Mesendoderm (in vitro differentiated cells): ENCODE measurements around the gene MCF2L2.

Source experiments
- DNase-seq: peaks from one replicate; pipeline ENCODE4 v3.0.0; 2013
- H2AK5ac ChIP-seq: 2 replicates; pipeline ENCODE4 v1.6.1; 2013; ENCODE audit warnings: low read length, inconsistent platforms
- H2BK120ac ChIP-seq: 2 replicates; pipeline ENCODE4 v1.6.1; 2013; ENCODE audit warnings: low read depth, mild to moderate bottlenecking, low read length, moderate library complexity, mixed read lengths
- H2BK15ac ChIP-seq: replicated peaks from 2 replicates; pipeline ENCODE4 v1.6.1; 2013; ENCODE audit warnings: low read depth, mild to moderate bottlenecking, moderate library complexity
- H2BK5ac ChIP-seq: 2 replicates; pipeline ENCODE4 v1.6.1; 2013; ENCODE audit warnings: low read length, inconsistent platforms
- H3K18ac ChIP-seq: 2 replicates; pipeline ENCODE4 v1.6.1; 2013; ENCODE audit warnings: mild to moderate bottlenecking, low read length, mixed read lengths
- H3K23ac ChIP-seq: one replicate; pipeline ENCODE4 v1.6.1; 2013; ENCODE audit warnings: low read length
- H3K27ac ChIP-seq: 2 replicates; pipeline ENCODE4 v1.5.1; 2013; ENCODE audit warnings: low read depth, mild to moderate bottlenecking, inconsistent platforms, low read length, moderate library complexity
- H3K27me3 ChIP-seq: 2 replicates; pipeline ENCODE4 v1.6.1; 2013; ENCODE audit warnings: low read length, control low read depth, mild to moderate bottlenecking, inconsistent platforms; ENCODE audit not compliant: insufficient read depth, poor library complexity
- H3K36me3 ChIP-seq: 2 replicates; pipeline ENCODE4 v1.6.1; 2013; ENCODE audit warnings: low read length, inconsistent platforms; ENCODE audit not compliant: control insufficient read depth, insufficient read depth
- H3K4ac ChIP-seq: one replicate; pipeline ENCODE4 v1.6.1; 2013; ENCODE audit warnings: low read depth, mild to moderate bottlenecking, low read length, moderate library complexity
- H3K4me1 ChIP-seq: 2 replicates; pipeline ENCODE4 v1.6.1; 2013; ENCODE audit warnings: low read depth, low read length, inconsistent platforms; ENCODE audit not compliant: control insufficient read depth
- H3K4me2 ChIP-seq: 2 replicates; pipeline ENCODE4 v1.6.1; 2013; ENCODE audit warnings: low read length
- H3K4me3 ChIP-seq: 2 replicates; pipeline ENCODE4 v1.5.1; 2013; ENCODE audit warnings: mild to moderate bottlenecking, low read length
- H3K56ac ChIP-seq: one replicate; pipeline ENCODE4 v1.6.1; 2013; ENCODE audit warnings: low read length
- H3K79me1 ChIP-seq: 2 replicates; pipeline ENCODE4 v1.6.1; 2013; ENCODE audit warnings: low read length, inconsistent platforms
- H3K79me2 ChIP-seq: 2 replicates; pipeline ENCODE4 v1.6.1; 2013; ENCODE audit warnings: mild to moderate bottlenecking, low read length; ENCODE audit not compliant: control insufficient read depth, insufficient read depth
- H3K9ac ChIP-seq: 2 replicates; pipeline ENCODE4 v1.6.1; 2013; ENCODE audit warnings: low read length, inconsistent platforms
- H4K5ac ChIP-seq: one replicate; pipeline ENCODE4 v1.6.1; 2013; ENCODE audit warnings: low read length
- H4K8ac ChIP-seq: one replicate; pipeline ENCODE4 v1.6.1; 2013; ENCODE audit warnings: low read depth, mild to moderate bottlenecking, control low read depth, low read length, moderate library complexity
- WGBS: extraction: QIAGEN DNeasy Blood & Tissue Kit; methylation state at CpG from one replicate; pipeline ENCODE4 v1.1.7; 2013; ENCODE audit warnings: low lambda C conversion rate, missing lambda C conversion rate; ENCODE audit not compliant: insufficient coverage; ENCODE audit errors: extremely low coverage; 5-methylcytosine and 5-hydroxymethylcytosine counted together

Gene MCF2L2

GRCh38 chr3:183317886-183318865, 110.2 kb downstream of the MCF2L2 start:
- Histone ChIP-seq H3K79me1 (no peaks in the 10 kb centered on the region), H4K8ac (no peak overlapping the region), H2AK5ac (no peak overlapping the region), H2BK15ac (no peak overlapping the region), H2BK120ac (no peak overlapping the region), H2BK5ac (no peak overlapping the region), H3K36me3 (no peaks in the 10 kb centered on the region), H3K4ac (no peak overlapping the region), H3K4me2 (no peak overlapping the region), H3K4me1 (no peaks in the 10 kb centered on the region), H3K79me2 (no peaks in the 10 kb centered on the region), H3K56ac (no peak overlapping the region), H3K9ac (no peak overlapping the region), H4K5ac (no peak overlapping the region), H3K4me3 (no peak overlapping the region), H3K23ac (no peak overlapping the region), H3K27ac (no peak overlapping the region), H3K27me3 (no peaks in the 10 kb centered on the region), H3K18ac (no peak overlapping the region)
- no peak for DNase-seq
- no CpG with 5 or more reads among the region's 10 CpGs for WGBS

GRCh38 chr3:183317271-183317670, 111.1 kb downstream of the MCF2L2 start:
- Histone ChIP-seq H2BK120ac (no peak overlapping the region), H3K4me3 (no peak overlapping the region), H2BK15ac (no peak overlapping the region), H2AK5ac (no peak overlapping the region), H3K36me3 (no peaks in the 10 kb centered on the region), H3K56ac (no peak overlapping the region), H3K79me2 (no peaks in the 10 kb centered on the region), H3K9ac (no peak overlapping the region), H3K4me1 (no peaks in the 10 kb centered on the region), H4K5ac (no peak overlapping the region), H3K27me3 (no peaks in the 10 kb centered on the region), H4K8ac (no peak overlapping the region), H3K4me2 (no peak overlapping the region), H3K18ac (no peak overlapping the region), H3K27ac (no peak overlapping the region), H3K4ac (no peak overlapping the region), H3K23ac (no peak overlapping the region), H3K79me1 (no peaks in the 10 kb centered on the region), H2BK5ac (no peak overlapping the region)
- no CpG with 5 or more reads among the region's 8 CpGs for WGBS
- DNase-seq = no peak

- no peak overlapping the region for H3K18ac ChIP-seq
- H2BK5ac ChIP-seq = no peak overlapping the region
- no peak overlapping the region for H3K4me3 ChIP-seq
- no peak for DNase-seq
- H3K4ac ChIP-seq = no peak overlapping the region
- H3K79me1 ChIP-seq = no peaks in the 10 kb centered on the region
- H3K79me2 ChIP-seq = no peaks in the 10 kb centered on the region
- H4K8ac ChIP-seq = no peak overlapping the region
- H3K56ac ChIP-seq = no peak overlapping the region
- H2AK5ac ChIP-seq = no peak overlapping the region
- H3K27me3 ChIP-seq = no peaks in the 10 kb centered on the region
- H3K36me3 ChIP-seq = no peaks in the 10 kb centered on the region
- no peak overlapping the region for H2BK120ac ChIP-seq
- no peak overlapping the region for H4K5ac ChIP-seq
- H3K4me2 ChIP-seq = no peak overlapping the region
- H3K23ac ChIP-seq = no peak overlapping the region
- H3K4me1 ChIP-seq = no peaks in the 10 kb centered on the region
- H3K27ac ChIP-seq = no peak overlapping the region
- H3K9ac ChIP-seq = no peak overlapping the region
- WGBS = no CpG with 5 or more reads among the region's 8 CpGs
- H2BK15ac ChIP-seq = no peak overlapping the region
These were observed 112.7 kb downstream of the MCF2L2 start for GRCh38 chr3:183315739-183316138.

GRCh38 chr3:183313764-183314163, 114.7 kb downstream of the MCF2L2 start:
- Histone ChIP-seq H2BK15ac (no peak overlapping the region), H3K79me2 (no peaks in the 10 kb centered on the region), H3K4ac (no peak overlapping the region), H4K8ac (no peak overlapping the region), H3K4me2 (no peak overlapping the region), H2BK5ac (no peak overlapping the region), H3K36me3 (no peaks in the 10 kb centered on the region), H3K4me1 (no peaks in the 10 kb centered on the region), H3K27me3 (no peaks in the 10 kb centered on the region), H3K23ac (no peak overlapping the region), H2BK120ac (no peak overlapping the region), H3K27ac (no peak overlapping the region), H4K5ac (no peak overlapping the region), H2AK5ac (no peak overlapping the region), H3K18ac (no peak overlapping the region), H3K56ac (no peak overlapping the region), H3K4me3 (no peak overlapping the region), H3K79me1 (no peaks in the 10 kb centered on the region), H3K9ac (no peak overlapping the region)
- WGBS = no CpG with 5 or more reads among the region's 7 CpGs
- DNase-seq = no peak

GRCh38 chr3:183313351-183313750, 115.1 kb downstream of the MCF2L2 start:
- DNase-seq = no peak
- Histone ChIP-seq H3K9ac (no peak overlapping the region), H3K4me2 (no peak overlapping the region), H3K23ac (no peak overlapping the region), H2AK5ac (no peak overlapping the region), H3K79me1 (no peaks in the 10 kb centered on the region), H3K18ac (no peak overlapping the region), H4K8ac (no peak overlapping the region), H2BK15ac (no peak overlapping the region), H3K4ac (no peak overlapping the region), H3K36me3 (no peaks in the 10 kb centered on the region), H2BK5ac (no peak overlapping the region), H3K4me1 (no peaks in the 10 kb centered on the region), H3K27me3 (no peaks in the 10 kb centered on the region), H2BK120ac (no peak overlapping the region), H3K4me3 (no peak overlapping the region), H3K27ac (no peak overlapping the region), H3K79me2 (no peaks in the 10 kb centered on the region), H3K56ac (no peak overlapping the region), H4K5ac (no peak overlapping the region)
- no CpG with 5 or more reads among the region's 4 CpGs for WGBS
